G401.6 (cell line): ENCODE measurements around the gene BTD.
"Not testable (repeated sequence)": the region's sequence is repeated elsewhere in the genome, so short reads cannot be mapped to it uniquely, and the experiment has no call there.

Experiments used
- FAIRE-seq: peaks from 2 replicates; lab custom pipeline; 2012; peaks lifted over from hg19 to GRCh38; lab: Jason Lieb, UNC

BTD gene

DNA sequence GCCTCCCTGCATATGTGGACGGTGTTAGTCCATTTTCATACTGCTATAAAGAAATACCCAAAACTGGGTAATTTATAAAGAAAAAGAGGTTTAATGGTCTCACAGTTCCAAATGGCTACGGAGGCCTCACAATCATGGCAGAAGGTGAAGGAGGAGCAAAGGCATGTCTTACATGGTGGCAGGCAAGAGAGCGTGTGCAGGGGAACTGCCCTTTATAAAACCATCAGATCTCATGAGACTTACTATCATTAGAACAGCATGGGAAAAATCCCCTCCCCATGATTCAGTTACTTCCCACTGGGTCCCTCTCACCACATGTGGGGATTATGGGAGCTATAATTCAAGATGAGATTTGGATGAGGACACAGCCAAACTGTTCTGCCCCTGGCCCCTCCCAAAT lies 1.3 kb downstream of the BTD start:
- FAIRE-seq = not testable (repeated sequence)

DNA sequence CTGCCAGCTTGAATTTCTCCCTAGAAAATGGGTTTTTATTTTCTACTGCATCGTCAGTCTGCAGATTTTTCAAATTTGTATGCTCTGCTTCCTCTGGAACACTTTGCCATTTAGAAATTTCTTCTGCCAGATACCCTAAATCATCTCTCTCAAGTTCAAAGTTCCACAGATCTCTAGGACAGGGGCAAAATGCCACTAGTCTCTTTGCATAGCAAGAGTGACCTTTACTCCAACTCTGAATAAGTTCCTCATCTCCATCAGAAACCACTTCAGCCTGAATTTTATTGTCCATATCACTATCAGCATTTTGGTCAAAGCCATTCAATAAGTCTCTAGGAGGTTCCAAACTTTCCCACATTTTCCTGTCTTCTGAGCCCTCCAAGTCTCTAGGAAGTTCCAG lies 3.0 kb downstream of the BTD start:
- FAIRE-seq = not testable (repeated sequence)

DNA sequence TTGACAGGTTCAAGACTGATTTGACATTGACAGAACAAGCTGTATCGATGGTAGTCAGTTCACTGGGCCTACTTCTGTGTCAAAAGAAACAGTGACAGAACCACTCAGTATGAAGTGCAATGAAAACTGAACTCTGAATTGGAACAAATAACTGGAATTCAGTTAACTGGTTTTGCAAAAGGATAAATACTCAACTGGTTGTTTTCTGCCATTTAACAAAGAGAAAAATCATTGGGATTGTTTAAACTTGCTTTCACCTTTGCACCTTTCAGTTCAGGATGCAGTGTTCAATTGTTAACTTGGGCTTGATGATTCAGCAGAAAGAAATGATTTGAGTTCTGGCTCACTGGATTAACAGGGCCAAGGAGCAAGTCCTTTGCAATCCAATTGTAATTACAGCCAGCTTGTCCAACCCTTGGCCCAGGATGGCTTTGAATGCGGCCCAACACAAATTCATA lies 4.9 kb downstream of the BTD start:
- no peak for FAIRE-seq

DNA sequence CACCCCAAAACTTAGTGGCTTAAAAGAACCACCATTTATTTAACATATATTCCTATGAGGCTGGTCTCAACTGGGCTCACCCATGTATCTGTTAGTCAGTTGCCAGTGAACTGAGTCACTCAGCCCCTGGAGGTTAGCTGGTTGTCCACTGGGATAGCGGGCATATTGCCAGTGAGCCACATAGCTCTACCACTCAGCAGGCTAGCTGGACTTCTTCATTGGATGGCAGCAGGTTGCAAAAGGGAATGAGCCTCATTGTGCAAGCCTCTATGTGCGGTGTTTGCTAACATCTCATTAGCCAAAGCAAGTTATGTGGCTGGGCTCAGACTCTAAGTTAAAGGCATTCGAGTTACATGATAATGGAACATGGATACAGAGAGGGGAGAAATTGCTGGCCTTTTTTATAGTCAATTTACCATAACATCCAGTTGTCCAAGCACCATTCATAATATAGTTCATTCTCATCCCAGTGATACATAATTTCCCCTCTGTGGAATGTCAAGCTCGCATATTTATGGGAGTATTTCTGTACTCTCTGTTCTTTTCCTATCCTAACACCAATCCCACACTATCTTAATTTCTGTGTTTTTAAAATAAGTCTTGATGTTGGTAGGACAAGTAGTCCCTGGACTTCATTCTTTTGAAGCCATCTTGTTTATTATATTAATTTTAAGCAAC lies 8.7 kb downstream of the BTD start:
- no peak for FAIRE-seq

DNA sequence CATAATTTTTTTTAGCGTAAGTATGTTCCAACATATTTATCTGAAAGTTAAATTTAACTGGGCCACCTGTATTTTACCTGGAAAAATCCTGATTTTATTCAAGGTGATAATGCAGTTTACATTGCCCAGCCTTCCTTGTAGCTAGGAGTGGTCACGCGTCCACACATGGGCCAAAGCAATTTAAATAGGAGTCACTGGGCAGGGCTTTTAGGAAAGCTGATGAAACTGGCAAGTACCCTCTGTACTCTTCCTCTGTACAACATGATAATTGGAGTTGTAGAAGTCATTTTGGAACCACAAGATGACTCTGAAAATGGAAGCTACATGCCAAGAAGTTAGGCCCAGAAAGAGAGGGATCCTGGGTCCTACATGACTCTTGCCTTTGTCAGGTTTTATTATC lies 9.5 kb downstream of the BTD start:
- no peak for FAIRE-seq

DNA sequence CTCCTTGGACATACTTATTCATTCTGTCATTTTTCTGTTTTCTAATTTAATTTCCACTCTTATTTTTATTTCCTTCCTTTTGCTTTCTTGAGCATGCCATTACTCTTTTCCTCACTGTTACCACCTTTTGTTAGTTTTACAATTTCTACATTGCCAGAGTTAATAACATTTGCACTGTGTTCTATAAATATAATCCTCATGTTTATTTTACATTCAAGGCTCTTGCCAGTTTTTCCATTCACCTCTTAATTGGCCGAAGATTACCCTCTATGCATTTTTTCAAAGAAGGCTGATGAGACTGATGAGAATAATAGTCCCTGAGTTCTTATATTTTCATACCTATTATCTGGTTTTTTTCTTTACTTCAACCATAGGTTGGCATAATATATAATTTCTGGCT lies 10.5 kb downstream of the BTD start:
- FAIRE-seq = no peak

DNA sequence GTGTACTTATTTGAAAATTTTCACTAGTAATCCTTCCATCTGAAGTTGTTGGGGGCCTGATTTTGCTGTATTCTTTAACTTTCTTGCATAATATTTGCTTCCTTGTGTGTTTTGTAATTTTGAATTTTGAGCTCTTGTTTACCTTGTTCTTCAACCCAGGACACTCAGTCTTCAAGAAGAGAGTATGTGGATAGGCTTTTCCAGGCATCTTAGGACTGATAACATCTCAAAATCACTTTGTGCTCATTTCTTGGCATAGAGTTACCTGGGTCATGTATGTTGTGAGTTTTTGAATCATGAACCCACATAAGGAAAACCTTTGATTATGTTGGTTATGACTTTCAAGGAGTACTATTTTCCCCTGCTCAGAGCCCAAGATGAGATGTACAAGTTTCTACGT lies 13.4 kb downstream of the BTD start:
- no peak for FAIRE-seq

DNA sequence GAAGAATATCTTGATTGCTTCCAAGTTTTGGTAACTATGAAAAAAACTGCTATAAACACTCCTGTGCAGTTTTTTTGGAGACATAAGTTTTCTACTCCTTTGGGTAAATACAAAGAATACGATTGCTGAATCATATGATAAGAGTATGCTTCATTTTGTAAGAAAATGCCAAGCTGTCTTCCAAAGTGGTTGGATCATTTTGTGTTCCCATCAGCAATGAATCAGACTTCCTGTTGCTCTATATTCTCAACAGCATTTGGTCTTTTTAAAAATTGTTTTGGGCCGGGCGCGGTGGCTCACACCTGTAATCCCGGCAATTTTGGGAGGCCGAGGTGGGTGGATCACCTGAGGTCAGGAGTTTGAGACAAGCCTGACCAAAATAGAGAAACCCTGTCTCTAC lies 14.5 kb downstream of the BTD start:
- no peak for FAIRE-seq

DNA sequence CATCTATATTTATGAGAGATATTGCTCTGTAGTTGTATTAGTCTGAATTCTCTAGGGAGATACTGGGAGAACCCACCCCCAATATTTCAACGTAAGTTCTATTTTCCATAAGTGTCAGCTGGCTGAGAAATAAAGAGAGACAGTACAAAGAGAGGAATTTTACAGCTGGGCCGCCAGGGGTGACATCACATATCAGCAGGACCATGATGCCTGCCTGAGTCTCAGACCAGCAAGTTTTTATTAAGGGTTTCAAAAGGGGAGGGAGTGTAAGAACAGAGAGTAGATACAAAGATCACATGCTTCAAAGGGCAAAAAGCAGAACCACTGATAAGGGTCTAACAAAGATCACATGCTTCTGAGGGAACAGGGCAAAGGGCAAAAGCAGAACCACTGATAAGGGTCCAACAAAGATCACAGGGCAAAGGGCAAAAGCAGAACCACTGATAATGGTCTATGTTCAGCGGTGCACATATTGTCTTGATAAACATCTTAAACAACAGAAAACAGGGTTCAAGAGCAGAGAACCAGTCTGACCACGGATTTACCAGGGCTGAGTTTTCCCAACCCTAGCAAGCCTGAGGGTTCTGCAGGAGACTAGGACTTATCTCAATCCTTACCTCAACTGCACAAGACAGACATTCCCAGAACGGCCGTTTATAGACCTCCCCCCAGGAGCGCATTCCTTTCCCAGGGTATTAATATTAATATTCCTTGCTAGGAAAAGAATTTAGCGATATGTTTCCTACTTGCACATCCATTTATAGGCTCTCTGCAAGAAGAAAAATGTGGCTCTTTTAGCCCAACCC lies 18.3 kb downstream of the BTD start:
- not testable (repeated sequence) for FAIRE-seq

DNA sequence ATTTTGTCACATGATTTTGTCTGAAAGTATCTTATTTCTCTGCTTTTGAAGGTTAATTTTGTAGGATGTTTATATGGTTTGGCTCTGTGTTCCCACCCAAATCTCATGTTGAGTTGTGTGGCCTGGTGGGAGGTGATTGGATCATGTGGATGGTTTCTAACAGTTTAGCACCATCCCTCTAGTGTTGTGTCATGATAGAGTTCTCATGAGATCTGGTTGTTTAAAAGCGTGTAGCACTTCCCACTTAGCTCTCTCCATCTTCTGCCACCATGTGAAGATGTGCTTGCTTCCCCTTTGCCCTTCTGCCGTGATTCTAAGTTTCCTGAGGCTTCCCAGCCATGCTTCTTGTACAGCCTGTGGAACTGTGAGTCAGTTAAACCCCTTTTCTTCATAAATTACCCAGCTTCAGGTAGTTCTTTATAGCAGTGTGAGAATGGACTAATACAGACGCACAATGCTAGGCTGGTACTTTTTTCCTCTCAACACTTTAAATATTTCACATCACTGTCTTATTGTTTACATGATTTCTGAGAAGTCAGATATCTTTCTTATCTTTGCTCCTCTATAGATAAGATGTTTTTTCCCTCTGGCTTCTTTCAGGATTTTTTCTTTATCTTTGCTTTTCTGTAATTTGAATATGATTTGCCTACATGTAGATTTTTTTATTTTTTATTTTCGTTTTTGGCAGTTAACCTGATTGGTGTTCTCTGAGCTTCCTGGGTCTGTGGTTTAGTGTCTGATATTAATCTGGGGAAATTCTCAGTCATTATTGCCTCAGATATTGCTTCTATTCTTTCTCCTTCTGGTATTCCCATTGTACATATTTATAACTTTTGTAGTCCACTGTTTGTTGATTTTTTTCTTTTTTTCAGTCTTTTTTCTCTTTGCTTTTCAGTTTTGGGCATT lies 22.2 kb downstream of the BTD start:
- no peak for FAIRE-seq

DNA sequence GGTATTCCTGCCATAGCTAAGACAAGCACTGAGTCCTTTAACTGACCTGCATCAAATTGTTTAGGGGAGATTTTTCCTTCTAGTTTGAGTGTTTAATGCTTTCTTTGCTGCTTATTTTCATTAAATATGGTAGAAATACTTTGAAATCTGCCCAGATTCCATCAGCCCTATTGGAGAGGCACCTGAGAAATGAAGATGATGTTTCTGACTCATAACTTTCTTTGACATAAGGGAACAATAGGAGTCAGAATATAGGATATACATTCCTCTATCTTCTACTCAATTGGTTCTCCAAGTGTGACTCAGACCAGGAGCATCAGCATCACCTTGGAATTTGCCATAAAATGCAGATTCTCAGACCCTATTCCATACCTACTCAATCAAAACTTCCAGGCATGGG lies 27.4 kb downstream of the BTD start:
- no peak for FAIRE-seq

DNA sequence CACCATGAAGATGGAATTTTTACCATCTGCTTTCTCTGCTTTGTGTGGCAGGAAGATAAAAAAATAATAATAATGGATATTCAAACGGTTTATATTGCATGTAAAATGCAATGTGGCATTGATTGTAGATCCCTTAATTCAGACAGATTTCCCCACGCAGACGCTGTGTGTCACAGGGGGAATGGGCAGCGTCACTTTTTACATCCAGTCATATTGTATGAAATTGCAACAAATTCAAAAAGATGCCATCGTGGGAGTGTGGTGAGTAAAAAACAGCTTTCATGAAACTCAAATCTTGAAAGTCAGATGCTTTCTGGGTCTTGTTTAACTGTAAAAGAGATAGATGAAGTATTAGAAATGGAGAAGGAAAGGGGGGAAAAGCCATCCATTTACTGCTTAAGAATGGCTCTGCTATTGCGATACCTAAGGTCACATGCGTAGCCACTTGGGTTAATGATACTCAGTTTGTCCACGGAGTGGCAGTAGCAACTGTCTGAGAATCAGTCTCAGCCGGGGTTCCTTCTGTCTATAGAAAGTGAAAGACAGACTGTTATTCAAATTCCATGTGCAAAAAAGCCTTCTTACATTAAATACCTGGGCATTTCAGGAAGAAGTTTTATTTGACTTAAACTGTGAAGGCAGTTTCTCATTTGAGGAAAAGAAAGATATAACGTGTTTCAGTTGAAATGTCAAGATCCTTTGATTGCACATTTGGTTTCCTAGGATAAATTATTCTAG lies 28.5 kb downstream of the BTD start:
- FAIRE-seq = peak; percentile 86

DNA sequence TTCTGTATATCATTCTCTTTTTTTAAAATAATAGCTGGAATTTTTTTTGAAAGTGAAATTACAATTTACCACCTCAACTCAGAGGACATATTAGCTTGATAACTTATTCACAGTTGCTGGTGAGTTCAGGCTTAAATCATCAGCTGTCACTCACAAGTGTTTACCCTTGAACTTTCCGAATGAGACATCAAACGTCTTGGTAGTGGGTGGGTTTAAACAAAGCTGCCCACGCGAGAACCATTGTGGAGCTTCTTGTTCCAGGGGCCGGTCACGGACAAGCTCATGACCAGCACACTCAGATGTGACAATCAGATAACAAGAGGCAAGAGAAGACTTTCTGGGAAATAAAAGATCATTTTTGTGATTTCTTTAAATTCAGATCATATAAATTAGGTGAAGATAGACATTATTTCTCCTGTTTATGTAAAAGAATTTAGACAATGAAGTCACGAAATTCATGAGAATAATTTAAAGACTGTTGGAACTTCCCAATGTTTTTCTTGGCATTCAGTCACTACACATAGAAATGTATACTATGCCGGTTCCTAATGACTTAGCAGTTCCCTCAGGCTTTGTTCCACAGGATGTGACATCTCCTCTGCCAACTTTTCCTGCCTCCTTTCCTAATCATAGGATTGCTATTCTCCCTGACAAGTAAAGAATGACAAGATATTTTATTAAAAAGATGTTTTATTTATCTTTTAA lies 29.3 kb downstream of the BTD start:
- FAIRE-seq = no peak

DNA sequence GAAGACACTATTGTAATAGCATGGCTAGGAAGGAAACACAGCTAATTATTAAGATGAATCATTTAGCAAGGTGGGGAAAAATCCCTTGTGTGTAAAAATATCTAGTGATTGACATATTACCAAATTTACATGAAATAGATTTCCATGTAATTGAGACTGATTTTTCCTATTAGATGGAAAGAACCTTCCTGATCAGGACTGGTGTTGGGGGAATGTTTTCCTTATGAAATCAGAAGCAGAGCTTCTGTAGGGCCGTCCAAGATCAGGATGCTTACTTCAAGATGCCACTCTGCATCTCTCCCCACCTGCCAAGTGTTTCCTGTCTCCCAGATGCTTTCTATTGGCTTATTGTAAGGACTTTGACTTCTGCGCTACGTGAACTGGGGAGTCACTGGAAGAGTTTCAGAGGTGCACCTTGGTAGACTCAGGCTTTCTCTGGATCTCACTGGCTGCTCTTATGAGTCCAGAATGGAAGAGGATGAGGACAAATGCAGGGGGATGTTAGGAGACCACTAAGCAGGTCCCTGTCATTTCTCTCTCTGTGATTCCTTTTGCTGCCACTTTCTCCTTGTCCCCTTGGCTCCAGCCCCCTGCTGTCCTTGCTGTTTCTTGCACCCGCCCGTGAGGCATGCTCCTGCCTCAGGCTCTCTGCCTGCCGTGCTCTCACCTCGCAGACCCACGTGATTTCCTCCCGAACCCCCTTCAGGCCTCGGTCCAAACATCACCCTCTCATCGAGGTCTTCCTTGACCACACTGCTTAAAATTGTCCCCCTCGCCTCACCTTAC lies 30.1 kb downstream of the BTD start:
- FAIRE-seq = no peak

DNA sequence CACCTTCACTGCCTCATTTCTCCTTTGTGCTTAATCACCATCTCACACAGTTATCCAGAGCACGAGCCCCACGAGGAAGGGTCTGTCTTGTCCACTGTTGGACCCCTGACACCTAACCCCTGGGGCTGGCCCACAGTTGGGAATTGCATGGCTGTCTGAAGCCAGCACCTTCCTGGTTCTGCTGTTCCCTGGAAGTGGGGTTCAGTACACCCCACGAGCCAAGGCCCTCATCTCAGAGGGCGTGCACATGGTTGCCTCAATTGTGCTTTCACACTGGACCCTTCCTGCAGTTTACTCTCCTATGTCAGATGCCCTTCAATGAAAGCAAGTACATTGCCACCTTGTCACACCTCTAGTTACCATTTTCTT lies 30.7 kb downstream of the BTD start:
- FAIRE-seq = no peak

DNA sequence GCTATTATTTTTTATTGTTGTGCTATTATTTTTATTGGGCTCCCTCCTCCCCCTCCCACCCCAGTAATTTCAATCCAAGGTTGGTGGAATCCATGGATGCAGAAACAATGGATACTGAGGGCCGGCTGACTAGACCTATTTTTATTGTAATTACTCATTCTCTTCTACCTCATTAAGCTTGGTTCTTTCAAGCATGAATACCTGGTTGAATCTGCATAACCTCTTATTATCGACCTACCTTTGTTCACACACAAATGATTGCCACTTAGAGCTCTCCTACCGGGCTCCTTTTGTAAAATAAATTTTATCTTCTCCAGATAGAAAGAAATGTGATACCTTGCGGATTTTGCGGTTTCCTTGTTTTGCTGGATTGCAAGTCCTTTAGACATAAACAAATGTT lies 31.6 kb downstream of the BTD start:
- FAIRE-seq = no peak

DNA sequence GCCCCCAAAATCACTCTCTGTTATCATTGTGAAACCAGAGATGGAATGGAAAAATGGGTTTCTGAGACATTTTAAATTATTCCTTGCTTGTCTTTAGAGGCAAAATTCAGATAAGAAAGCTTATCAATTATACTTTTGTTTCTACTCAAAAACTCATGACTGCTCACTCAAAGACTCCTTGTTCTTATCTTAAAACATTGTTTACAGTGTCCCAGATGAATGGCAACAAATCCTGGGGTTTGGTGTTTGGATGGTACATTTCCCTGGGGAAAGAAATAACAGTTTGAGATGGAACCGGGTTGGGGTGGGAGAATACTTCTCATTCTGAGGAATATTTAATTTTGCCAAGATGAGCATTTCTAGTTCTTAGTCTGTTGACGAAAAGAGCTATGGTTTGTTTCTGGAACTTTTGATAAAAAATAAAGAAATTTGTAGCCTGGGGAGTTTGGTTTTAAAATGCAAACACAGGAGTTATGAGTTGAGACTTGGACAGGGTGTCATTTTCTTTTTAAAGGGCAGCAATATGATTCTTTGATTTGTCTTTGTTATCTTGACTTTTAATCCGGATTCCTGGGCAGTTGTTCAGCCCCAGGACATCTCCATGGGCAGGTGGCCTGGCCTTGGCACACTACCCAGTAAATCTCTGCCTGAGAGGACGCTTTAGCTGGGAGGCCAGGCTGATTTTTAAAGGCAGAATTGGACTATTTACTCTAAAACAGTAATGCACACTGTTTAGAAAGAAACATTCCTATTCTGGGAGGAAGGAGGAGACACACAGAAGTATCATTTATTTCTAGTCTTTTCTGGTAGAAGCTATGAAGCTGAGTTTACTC lies 32.4 kb downstream of the BTD start:
- no peak for FAIRE-seq

DNA sequence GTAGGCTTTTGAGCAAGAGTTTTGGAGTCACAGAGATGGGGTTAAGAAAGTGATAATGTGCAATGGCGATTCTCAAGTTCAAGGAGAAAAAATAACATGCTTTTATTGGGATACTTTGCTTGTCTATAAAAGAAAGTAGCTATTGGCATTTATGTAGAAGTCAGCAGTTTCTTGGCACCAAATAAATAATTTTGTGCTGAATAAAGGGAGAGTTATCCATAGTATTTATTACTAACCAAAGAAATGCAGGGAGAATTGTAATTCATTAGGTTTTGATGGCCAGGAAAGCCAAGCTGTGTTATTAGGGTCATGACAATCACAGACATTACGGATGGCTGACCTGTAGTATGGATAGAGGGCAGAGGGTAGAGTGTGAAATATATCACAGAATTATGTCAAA lies 33.1 kb downstream of the BTD start:
- FAIRE-seq = no peak

DNA sequence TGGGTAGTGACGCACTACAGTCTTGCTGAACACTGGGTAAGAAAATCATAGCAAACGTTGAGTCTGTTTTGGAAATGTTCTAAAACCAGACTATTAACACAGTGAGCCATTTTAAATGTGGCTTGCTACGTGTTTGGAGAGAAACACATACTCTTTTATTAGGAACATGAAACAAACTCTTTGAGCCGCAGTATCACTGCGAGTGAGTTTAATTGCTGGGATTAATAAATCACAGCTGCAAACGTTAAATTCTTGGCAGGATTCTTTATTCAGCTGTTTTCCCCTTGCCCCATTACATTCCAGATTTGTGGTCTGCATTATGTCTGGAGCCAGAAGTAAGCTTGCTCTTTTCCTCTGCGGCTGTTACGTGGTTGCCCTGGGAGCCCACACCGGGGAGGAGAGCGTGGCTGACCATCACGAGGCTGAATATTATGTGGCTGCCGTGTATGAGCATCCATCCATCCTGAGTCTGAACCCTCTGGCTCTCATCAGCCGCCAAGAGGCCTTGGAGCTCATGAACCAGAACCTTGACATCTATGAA lies 33.6 kb downstream of the BTD start:
- FAIRE-seq = no peak
